Panc1 (cell line): Measurements from ENCODE around the gene KDM2B. TPM values are rescaled to one million over a fixed set of nuclear protein-coding genes. Genes with fewer than 3 reads are reported as not detected.

Experiments used
- ATAC-seq: fragments of 200-7000 bp; cut with Tn5 transposase; 2 replicates; pipeline ENCODE4 v1.9.1; 2020; ENCODE audit warnings: mild to moderate bottlenecking, moderate library complexity
- BruUV-seq: library from RNA; stranded (reverse); fragments of 400-500 nt; replicated peaks from 2 replicates; lab custom pipeline; 2021; lab: Mats Ljungman, UMichigan
- CTCF ChIA-PET: fragments of 300-600 bp; sonication (Branson Sonifier 250); formaldehyde crosslinking; loops from one replicate; lab custom pipeline; 2022; ENCODE audit warnings: antibody characterized with exemption; lab: Charles Lee
- POLR2A ChIA-PET: fragments of 300-600 bp; sonication (Branson Sonifier 250); formaldehyde crosslinking; loops from one replicate; lab custom pipeline; 2022; ENCODE audit warnings: antibody characterized with exemption; lab: Charles Lee
- DNase-seq: peaks from one replicate; pipeline ENCODE4 v3.0.0-alpha.2; 2010; ENCODE audit warnings: low read depth, low spot score
- H3K27ac ChIP-seq: 2 replicates; pipeline ENCODE4 v1.5.1; 2011; ENCODE audit warnings: mild to moderate bottlenecking, low read length, inconsistent platforms
- H3K27me3 ChIP-seq: fragments of 200-500 bp; sonication (Bioruptor generic); 2 replicates; pipeline ENCODE4 v1.6.0; 2014; ENCODE audit warnings: low read length, inconsistent platforms; ENCODE audit not compliant: control insufficient read depth, insufficient read depth
- H3K36me3 ChIP-seq: fragments of 200-500 bp; sonication (Bioruptor generic); 2 replicates; pipeline ENCODE4 v1.5.1; 2014; ENCODE audit warnings: inconsistent platforms, mild to moderate bottlenecking, low read length, moderate library complexity; ENCODE audit not compliant: control insufficient read depth, insufficient read depth
- H3K4me1 ChIP-seq: 2 replicates; pipeline ENCODE4 v1.5.1; 2011; ENCODE audit warnings: inconsistent platforms, mild to moderate bottlenecking, low read length, moderate library complexity; ENCODE audit not compliant: control insufficient read depth, insufficient read depth
- H3K4me3 ChIP-seq, 2 experiments: 2 replicates each; pipeline ENCODE4 v1.5.1; 2011 to 2012; ENCODE audit warnings: low read depth in 2 of 2, low read length in 2 of 2, mild to moderate bottlenecking in 2 of 2, inconsistent platforms in 1 of 2, moderate library complexity in 1 of 2
- H3K9me3 ChIP-seq: fragments of 200-500 bp; sonication (Bioruptor generic); 2 replicates; pipeline ENCODE4 v1.5.1; 2014; ENCODE audit warnings: low read depth, mild to moderate bottlenecking, inconsistent platforms, low read length, moderate library complexity; ENCODE audit not compliant: control insufficient read depth, insufficient read depth
- CTCF ChIP-seq: fragments of 450-650 bp; IDR thresholded peaks from 2 replicates; pipeline ENCODE4 v1.5.1; 2017; ENCODE audit warnings: mild to moderate bottlenecking
- POLR2AphosphoS5 ChIP-seq: IDR thresholded peaks from 2 replicates; pipeline ENCODE4 v1.6.1; 2012; ENCODE audit warnings: mild to moderate bottlenecking, low read depth, low read length, moderate library complexity
- SIN3A ChIP-seq: IDR thresholded peaks from 2 replicates; pipeline ENCODE4 v1.6.1; 2012; ENCODE audit warnings: low read depth, mild to moderate bottlenecking, low read length, moderate library complexity, borderline replicate concordance; ENCODE audit not compliant: insufficient read depth
- TCF7L2 ChIP-seq: IDR thresholded peaks from 2 replicates; pipeline ENCODE4 v1.6.1; 2011; ENCODE audit warnings: mild to moderate bottlenecking, low read depth, low read length, inconsistent platforms
- in situ Hi-C: cut with HindIII; loops from 2 replicates; pipeline ENCODE4 v1.10.0; 2016; ENCODE audit warnings: low sequenced_read_pairs, low pct_unique_long_range_greater_than_20kb
- intact Hi-C: fragments of 100-400 bp; cut with micrococcal nuclease; formaldehyde crosslinking; loops from one replicate; pipeline ENCODE4 v1.10.0; 2022; ENCODE audit not compliant: unreplicated experiment
- total RNA-seq: library from RNA; stranded (reverse); gene quantifications from one replicate; pipeline ENCODE4 v1.2.1, GENCODE V29; 2021; ENCODE audit not compliant: unreplicated experiment
- TF ChIP-seq, protein P1 (sequence below), 2 experiments: IDR thresholded peaks; 2 replicates each; pipeline ENCODE4 v1.6.1; 2011 to 2012; ENCODE audit warnings: low read depth in 2 of 2, control low read depth in 1 of 2, low read length in 1 of 2, mild to moderate bottlenecking in 1 of 2, moderate library complexity in 1 of 2; ENCODE audit not compliant: insufficient read depth in 1 of 2

The KDM2B gene
- total RNA-seq, 1 experiment from 2014 or later = 27.5 TPM

DNA sequence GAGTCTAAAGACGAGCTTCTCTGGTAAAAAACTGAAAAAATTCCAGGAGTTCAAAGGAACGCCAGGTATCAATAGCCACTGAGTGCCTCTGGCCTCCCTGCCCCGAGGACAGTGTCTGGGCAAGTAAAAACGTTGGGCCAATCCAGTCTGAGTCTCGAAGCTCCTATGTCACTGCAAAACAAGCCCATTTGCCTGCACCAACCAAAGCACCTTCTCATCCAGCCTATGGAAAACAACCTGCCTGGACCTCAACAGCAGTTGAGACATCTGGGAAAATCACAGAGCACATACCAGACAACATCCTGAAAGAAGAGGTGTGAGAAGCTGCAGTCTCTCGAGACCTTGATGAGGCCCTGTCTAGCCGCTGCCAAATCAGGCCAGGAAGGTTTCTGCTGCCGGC lies 124.3 kb downstream of the KDM2B start:
- H3K27ac ChIP-seq = no peak overlapping the region
- H3K9me3 ChIP-seq = no peaks in the 10 kb centered on the region
- no peaks in the 10 kb centered on the region for H3K27me3 ChIP-seq
- no peaks in the 10 kb centered on the region for H3K4me1 ChIP-seq
- no peak for ATAC-seq
- H3K36me3 ChIP-seq = no peaks in the 10 kb centered on the region
- intact Hi-C loops (no loop called here), in situ Hi-C loops (no loop called here)
- H3K4me3 ChIP-seq = no peak overlapping the region
- CTCF ChIA-PET = no interaction called here
- DNase-seq = no peak
- TF ChIP-seq TCF7L2 (no peak), SIN3A (no peak), CTCF (no peak), POLR2AphosphoS5 (no peak)
- TF ChIP-seq, protein P1, sequence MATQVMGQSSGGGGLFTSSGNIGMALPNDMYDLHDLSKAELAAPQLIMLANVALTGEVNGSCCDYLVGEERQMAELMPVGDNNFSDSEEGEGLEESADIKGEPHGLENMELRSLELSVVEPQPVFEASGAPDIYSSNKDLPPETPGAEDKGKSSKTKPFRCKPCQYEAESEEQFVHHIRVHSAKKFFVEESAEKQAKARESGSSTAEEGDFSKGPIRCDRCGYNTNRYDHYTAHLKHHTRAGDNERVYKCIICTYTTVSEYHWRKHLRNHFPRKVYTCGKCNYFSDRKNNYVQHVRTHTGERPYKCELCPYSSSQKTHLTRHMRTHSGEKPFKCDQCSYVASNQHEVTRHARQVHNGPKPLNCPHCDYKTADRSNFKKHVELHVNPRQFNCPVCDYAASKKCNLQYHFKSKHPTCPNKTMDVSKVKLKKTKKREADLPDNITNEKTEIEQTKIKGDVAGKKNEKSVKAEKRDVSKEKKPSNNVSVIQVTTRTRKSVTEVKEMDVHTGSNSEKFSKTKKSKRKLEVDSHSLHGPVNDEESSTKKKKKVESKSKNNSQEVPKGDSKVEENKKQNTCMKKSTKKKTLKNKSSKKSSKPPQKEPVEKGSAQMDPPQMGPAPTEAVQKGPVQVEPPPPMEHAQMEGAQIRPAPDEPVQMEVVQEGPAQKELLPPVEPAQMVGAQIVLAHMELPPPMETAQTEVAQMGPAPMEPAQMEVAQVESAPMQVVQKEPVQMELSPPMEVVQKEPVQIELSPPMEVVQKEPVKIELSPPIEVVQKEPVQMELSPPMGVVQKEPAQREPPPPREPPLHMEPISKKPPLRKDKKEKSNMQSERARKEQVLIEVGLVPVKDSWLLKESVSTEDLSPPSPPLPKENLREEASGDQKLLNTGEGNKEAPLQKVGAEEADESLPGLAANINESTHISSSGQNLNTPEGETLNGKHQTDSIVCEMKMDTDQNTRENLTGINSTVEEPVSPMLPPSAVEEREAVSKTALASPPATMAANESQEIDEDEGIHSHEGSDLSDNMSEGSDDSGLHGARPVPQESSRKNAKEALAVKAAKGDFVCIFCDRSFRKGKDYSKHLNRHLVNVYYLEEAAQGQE (IDR thresholded peaks at IDR 0.05; ENCODE audit: insufficient read depth in 1 of 2, low read depth in 2 of 2, low read length in 1 of 2) = no peak
- POLR2A ChIA-PET = no interaction called here
- no TSS peak for BruUV-seq

- CTCF ChIA-PET = no interaction called here
Observed at GRCh38 chr12:121455766-121456420, 124.9 kb downstream of the KDM2B start.

More at GRCh38 chr12:121455766-121456420, 124.9 kb downstream of the KDM2B start:
- Histone ChIP-seq H3K27me3 (no peaks in the 10 kb centered on the region), H3K4me1 (no peaks in the 10 kb centered on the region), H3K4me3 (no peak overlapping the region), H3K9me3 (no peaks in the 10 kb centered on the region), H3K27ac (no peak overlapping the region), H3K36me3 (no peaks in the 10 kb centered on the region)
- DNase-seq (no peak), ATAC-seq (no peak)
- TF ChIP-seq POLR2AphosphoS5 = no peak
- TF ChIP-seq, protein P1 (IDR thresholded peaks at IDR 0.05; ENCODE audit: insufficient read depth in 1 of 2, low read depth in 2 of 2, low read length in 1 of 2) = no peak
- BruUV-seq = no TSS peak
- in situ Hi-C loops (no loop called here), intact Hi-C loops (no loop called here)
- POLR2A ChIA-PET = no interaction called here
